HG03442 (cell line): ENCODE results near the gene MOBP.

Experiments
- ATAC-seq: cut with Tn5 transposase; IDR thresholded peaks from one replicate; pipeline ENCODE4 v1.9.1; 2021; ENCODE audit warnings: mild to moderate bottlenecking, moderate library complexity; ENCODE audit not compliant: unreplicated experiment

MOBP gene

GRCh38 chr3:39532777-39533176, 65.3 kb downstream of the MOBP start:
- no peak for ATAC-seq

GRCh38 chr3:39533226-39533625, 65.7 kb downstream of the MOBP start:
- ATAC-seq = no peak

DNA sequence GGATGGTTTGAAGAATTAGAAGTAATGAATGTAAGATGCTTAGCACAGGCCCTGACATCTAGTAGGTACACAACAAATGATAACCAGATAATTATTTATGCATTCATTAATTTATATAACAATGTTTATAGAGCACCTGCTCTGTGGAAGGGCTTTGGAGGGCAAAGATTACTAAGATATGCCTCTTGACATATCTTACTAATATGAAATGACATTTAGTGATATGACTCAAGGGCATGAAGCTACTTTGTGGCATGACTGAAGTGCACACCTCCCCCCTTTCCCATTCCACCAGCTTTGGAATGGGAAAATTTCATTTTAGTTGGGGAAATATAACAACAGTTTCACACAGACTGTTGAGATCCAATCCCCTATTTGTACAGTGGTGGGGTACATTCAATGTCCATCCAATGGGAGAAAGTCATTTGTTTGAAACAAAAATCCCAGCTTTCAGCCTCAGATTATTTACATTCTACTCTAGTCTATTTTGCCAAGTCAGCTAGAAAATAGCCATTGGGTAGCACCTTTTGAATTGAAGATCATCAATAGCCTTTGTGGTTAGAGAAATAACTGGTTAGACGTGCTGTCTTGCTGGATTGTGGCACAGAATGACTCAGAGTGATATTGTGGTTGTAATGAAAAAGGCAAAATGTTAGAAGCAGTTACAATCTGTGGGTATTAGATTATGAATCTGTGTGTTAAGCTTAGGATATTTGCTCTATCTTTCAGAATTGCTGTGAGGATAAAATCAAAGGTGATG, 72.9 kb downstream of the MOBP start:
- peak; percentile 62 for ATAC-seq

DNA sequence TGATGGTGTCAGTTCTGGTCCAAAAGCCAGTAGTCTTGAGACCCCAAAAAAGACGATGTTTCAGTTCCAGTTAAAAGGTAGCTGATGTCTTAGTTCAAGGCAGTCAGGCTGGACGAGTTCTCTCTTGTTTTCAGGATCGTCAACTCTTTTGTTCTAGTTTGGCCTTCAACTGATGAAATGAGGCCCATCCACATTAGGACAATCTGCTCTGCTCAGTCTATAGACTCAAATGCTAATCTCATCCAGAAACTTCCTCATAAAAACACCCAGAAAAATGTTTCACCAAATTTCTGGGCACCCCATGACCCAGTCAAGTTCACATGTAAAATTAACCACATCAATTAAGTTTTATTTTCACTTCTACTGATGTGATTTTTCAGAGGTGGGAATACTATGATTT, 74.0 kb downstream of the MOBP start:
- no peak for ATAC-seq

- no peak for ATAC-seq
These were observed 74.4 kb downstream of the MOBP start for GRCh38 chr3:39541917-39542329.

- ATAC-seq = no peak
These were observed 75.1 kb downstream of the MOBP start for GRCh38 chr3:39542588-39542988.

DNA sequence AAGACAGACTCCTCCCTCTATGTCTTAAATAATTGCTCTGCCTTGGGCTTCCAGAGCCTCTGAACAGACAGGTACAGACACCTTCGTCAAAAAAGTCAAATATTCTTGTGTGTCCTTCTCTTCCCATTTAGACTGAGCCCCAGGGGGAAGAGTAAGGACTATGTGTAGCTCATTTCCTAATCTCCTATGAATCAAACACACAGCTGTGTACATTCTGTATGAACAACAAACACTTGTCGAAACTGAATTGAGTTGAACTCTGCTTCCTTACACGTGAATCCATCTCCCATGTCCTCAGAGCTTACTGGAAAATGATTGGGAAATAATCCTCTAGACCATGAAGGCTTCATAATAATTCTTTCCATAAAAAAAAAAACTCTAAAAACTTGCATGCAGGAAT, 80.8 kb downstream of the MOBP start:
- no peak for ATAC-seq

- no peak for ATAC-seq
These were observed 83.0 kb downstream of the MOBP start for GRCh38 chr3:39550354-39551051.
